Measurements from ENCODE around the gene CAPN2. TPM values are rescaled to one million over a fixed set of nuclear protein-coding genes. Genes with fewer than 3 reads are reported as not detected.
"Not testable (repeated sequence)": the region's sequence is repeated elsewhere in the genome, so short reads cannot be mapped to it uniquely, and the experiment has no call there.

Gene CAPN2
- total and polyA plus RNA-seq, 4 donors, result 99.8 to 213 (median 199) TPM

GRCh38 chr1:223730479-223731132, 18.3 kb downstream of the CAPN2 start:
- 31 to 36% methylated on average over 4 of the region's 4 CpGs for WGBS, 2 donors
- Histone ChIP-seq H3K27me3 (ENCODE audit: control insufficient read depth in 1 of 2, insufficient read depth in 2 of 2, low read length in 1 of 2) (no peaks in the 10 kb centered on the region), H3K9me3 (ENCODE audit: control insufficient read depth, low read length) (no peaks in the 10 kb centered on the region), H3K36me3 (ENCODE audit: control insufficient read depth in 1 of 2, insufficient read depth in 2 of 2, low read length in 1 of 2) (no peaks in the 10 kb centered on the region), H3K4me1 (ENCODE audit: control insufficient read depth in 1 of 2, insufficient read depth in 2 of 2, low read length in 2 of 2) (peaks cover 2 to 8% of the 10 kb centered on the region in 2 donors), H3K27ac (ENCODE audit: low read depth in 1 of 2, low read length in 2 of 2) (peak overlapping the region; percentile 17 to 41), H3K4me3 (ENCODE audit: low read length in 2 of 2) (no peak overlapping the region)
- DNase-seq (no peak), ATAC-seq (ENCODE audit: low FRiP score) (no peak)
- intact Hi-C loops (cut with DNase I), result no loop called here

- H3K9me3 ChIP-seq (ENCODE audit: control insufficient read depth, low read length), result no peaks in the 10 kb centered on the region
- no peaks in the 10 kb centered on the region for H3K27me3 ChIP-seq (ENCODE audit: control insufficient read depth in 1 of 2, insufficient read depth in 2 of 2, low read length in 1 of 2)
- H3K36me3 ChIP-seq (ENCODE audit: control insufficient read depth in 1 of 2, insufficient read depth in 2 of 2, low read length in 1 of 2), result no peaks in the 10 kb centered on the region
- H3K27ac ChIP-seq (ENCODE audit: low read depth in 1 of 2, low read length in 2 of 2), result peak overlapping the region; percentile 17 to 83
- H3K4me1 ChIP-seq (ENCODE audit: control insufficient read depth in 1 of 2, insufficient read depth in 2 of 2, low read length in 2 of 2), result peaks cover 2 to 8% of the 10 kb centered on the region in 2 donors
- intact Hi-C loops (cut with DNase I), result no loop called here
- peak; percentile 67 for ATAC-seq (ENCODE audit: low FRiP score)
- peak; percentile 82 to 95 for DNase-seq
- no peak overlapping the region for H3K4me3 ChIP-seq (ENCODE audit: low read length in 2 of 2)
- WGBS, 2 donors, result 16 to 17% methylated on average over 13 of the region's 13 CpGs
Measured at GRCh38 chr1:223731133-223731770, 18.9 kb downstream of the CAPN2 start.

- WGBS, 2 donors, result 47 to 49% methylated on average over 6 of the region's 6 CpGs
- no peaks in the 10 kb centered on the region for H3K27me3 ChIP-seq (ENCODE audit: control insufficient read depth in 1 of 2, insufficient read depth in 2 of 2, low read length in 1 of 2)
- H3K4me3 ChIP-seq (ENCODE audit: low read length in 2 of 2), result no peak overlapping the region
- peaks cover 2 to 8% of the 10 kb centered on the region in 2 donors for H3K4me1 ChIP-seq (ENCODE audit: control insufficient read depth in 1 of 2, insufficient read depth in 2 of 2, low read length in 2 of 2)
- no peak for DNase-seq
- intact Hi-C loops (cut with DNase I), result no loop called here
- no peaks in the 10 kb centered on the region for H3K36me3 ChIP-seq (ENCODE audit: control insufficient read depth in 1 of 2, insufficient read depth in 2 of 2, low read length in 1 of 2)
- no peaks in the 10 kb centered on the region for H3K9me3 ChIP-seq (ENCODE audit: control insufficient read depth, low read length)
- ATAC-seq (ENCODE audit: low FRiP score), result no peak
- peak overlapping the region in 1 of 2 donors; percentile 61 for H3K27ac ChIP-seq (ENCODE audit: low read depth in 1 of 2, low read length in 2 of 2)
Measured at GRCh38 chr1:223732993-223733798, 20.9 kb downstream of the CAPN2 start.

GRCh38 chr1:223733898-223734852, 21.8 kb downstream of the CAPN2 start:
- Histone ChIP-seq H3K36me3 (ENCODE audit: control insufficient read depth in 1 of 2, insufficient read depth in 2 of 2, low read length in 1 of 2) (no peaks in the 10 kb centered on the region), H3K27ac (ENCODE audit: low read depth in 1 of 2, low read length in 2 of 2) (no peak overlapping the region), H3K4me1 (ENCODE audit: control insufficient read depth in 1 of 2, insufficient read depth in 2 of 2, low read length in 2 of 2) (peaks cover 2 to 8% of the 10 kb centered on the region in 2 donors), H3K4me3 (ENCODE audit: low read length in 2 of 2) (no peak overlapping the region), H3K27me3 (ENCODE audit: control insufficient read depth in 1 of 2, insufficient read depth in 2 of 2, low read length in 1 of 2) (no peaks in the 10 kb centered on the region), H3K9me3 (ENCODE audit: control insufficient read depth, low read length) (no peaks in the 10 kb centered on the region)
- intact Hi-C loops (cut with DNase I), result no loop called here
- ATAC-seq (ENCODE audit: low FRiP score) (no peak), DNase-seq (no peak)
- 47 to 50% methylated on average over 20 of the region's 20 CpGs for WGBS, 2 donors

GRCh38 chr1:223736638-223737037, 24.3 kb downstream of the CAPN2 start:
- H3K4me3 ChIP-seq (ENCODE audit: low read length in 2 of 2); DNase-seq; H3K4me1 ChIP-seq (ENCODE audit: control insufficient read depth in 1 of 2, insufficient read depth in 2 of 2, low read length in 2 of 2); H3K27me3 ChIP-seq (ENCODE audit: control insufficient read depth in 1 of 2, insufficient read depth in 2 of 2, low read length in 1 of 2); ATAC-seq (ENCODE audit: low FRiP score); intact Hi-C loops (cut with DNase I); H3K9me3 ChIP-seq (ENCODE audit: control insufficient read depth, low read length); H3K27ac ChIP-seq (ENCODE audit: low read depth in 1 of 2, low read length in 2 of 2); H3K36me3 ChIP-seq (ENCODE audit: control insufficient read depth in 1 of 2, insufficient read depth in 2 of 2, low read length in 1 of 2): not testable (repeated sequence)
- 94 to 95% methylated on average over 5 of the region's 5 CpGs for WGBS, 2 donors

- Histone ChIP-seq H3K4me3 (ENCODE audit: low read length in 2 of 2) (no peak overlapping the region), H3K9me3 (ENCODE audit: control insufficient read depth, low read length) (no peaks in the 10 kb centered on the region), H3K36me3 (ENCODE audit: control insufficient read depth in 1 of 2, insufficient read depth in 2 of 2, low read length in 1 of 2) (no peaks in the 10 kb centered on the region), H3K27me3 (ENCODE audit: control insufficient read depth in 1 of 2, insufficient read depth in 2 of 2, low read length in 1 of 2) (no peaks in the 10 kb centered on the region), H3K27ac (ENCODE audit: low read depth in 1 of 2, low read length in 2 of 2) (peak overlapping the region in 1 of 2 donors; percentile 69), H3K4me1 (ENCODE audit: control insufficient read depth in 1 of 2, insufficient read depth in 2 of 2, low read length in 2 of 2) (peaks cover 0 to 2% of the 10 kb centered on the region in 2 donors)
- intact Hi-C loops (cut with DNase I), result no loop called here
- DNase-seq, result no peak
- WGBS, 2 donors, result 24 to 32% methylated on average over 6 to 7 of the region's 7 CpGs
- no peak for ATAC-seq (ENCODE audit: low FRiP score)
Measured at GRCh38 chr1:223737342-223737741, 25.0 kb downstream of the CAPN2 start.

GRCh38 chr1:223738465-223739365, 26.4 kb downstream of the CAPN2 start:
- Histone ChIP-seq H3K36me3 (ENCODE audit: control insufficient read depth in 1 of 2, insufficient read depth in 2 of 2, low read length in 1 of 2) (no peaks in the 10 kb centered on the region), H3K27ac (ENCODE audit: low read depth in 1 of 2, low read length in 2 of 2) (peak overlapping the region; percentile 54 to 85), H3K4me1 (ENCODE audit: control insufficient read depth in 1 of 2, insufficient read depth in 2 of 2, low read length in 2 of 2) (no peaks in the 10 kb centered on the region), H3K4me3 (ENCODE audit: low read length in 2 of 2) (no peak overlapping the region), H3K9me3 (ENCODE audit: control insufficient read depth, low read length) (no peaks in the 10 kb centered on the region), H3K27me3 (ENCODE audit: control insufficient read depth in 1 of 2, insufficient read depth in 2 of 2, low read length in 1 of 2) (no peaks in the 10 kb centered on the region)
- intact Hi-C loops (cut with DNase I), result no loop called here
- ATAC-seq (ENCODE audit: low FRiP score) (no peak), DNase-seq (no peak)
- WGBS, 2 donors, result 64 to 67% methylated on average over 14 of the region's 14 CpGs

Data from aorta (tissue), 5 donors.